Temporal lobe (tissue), 2 donors: ENCODE measurements around the gene GTF3A. TPM values are rescaled to one million over a fixed set of nuclear protein-coding genes. Genes with fewer than 3 reads are reported as not detected.

ENCODE experiments used
- small RNA-seq: library from RNA; depleted of rRNA; stranded (forward); fragments of <200 nt; gene quantifications from one replicate; pipeline ENCODE3, GENCODE V24; 2014; ENCODE audit warnings: low replicate concordance
- total RNA-seq: library from RNA; depleted of rRNA; stranded (reverse); fragments of >200 nt; gene quantifications from one replicate; pipeline ENCODE4 v1.2.3, GENCODE V29; 2014

GTF3A gene
- total RNA-seq, 1 donor from 2014 or later = 52.1 TPM

Small RNA genes lying within 50 kb of the gene (small RNA-seq; reads per million reads assigned to genes)
- not detected for gene RNY1P1

Other genes with a start within 250 kb of the GTF3A start
- gene RPL21, start 173.1 kb upstream of the GTF3A start, total RNA-seq = 865 TPM
- gene RASL11A, start 153.8 kb upstream of the GTF3A start, total RNA-seq = 1.5 TPM
- gene MTIF3, start 25.9 kb downstream of the GTF3A start, total RNA-seq = 21.9 TPM
- gene LNX2, start 195.9 kb downstream of the GTF3A start, total RNA-seq = 8.1 TPM
- 53.1 TPM for gene POLR1D, start 197.3 kb downstream of the GTF3A start, total RNA-seq